ENCODE data around the gene ABL2. TPM values are rescaled to one million over a fixed set of nuclear protein-coding genes. Genes with fewer than 3 reads are reported as not detected.

The ABL2 gene
- total and polyA plus RNA-seq, 8 donors = 10.5 to 33.4 (median 11.6) TPM

DNA sequence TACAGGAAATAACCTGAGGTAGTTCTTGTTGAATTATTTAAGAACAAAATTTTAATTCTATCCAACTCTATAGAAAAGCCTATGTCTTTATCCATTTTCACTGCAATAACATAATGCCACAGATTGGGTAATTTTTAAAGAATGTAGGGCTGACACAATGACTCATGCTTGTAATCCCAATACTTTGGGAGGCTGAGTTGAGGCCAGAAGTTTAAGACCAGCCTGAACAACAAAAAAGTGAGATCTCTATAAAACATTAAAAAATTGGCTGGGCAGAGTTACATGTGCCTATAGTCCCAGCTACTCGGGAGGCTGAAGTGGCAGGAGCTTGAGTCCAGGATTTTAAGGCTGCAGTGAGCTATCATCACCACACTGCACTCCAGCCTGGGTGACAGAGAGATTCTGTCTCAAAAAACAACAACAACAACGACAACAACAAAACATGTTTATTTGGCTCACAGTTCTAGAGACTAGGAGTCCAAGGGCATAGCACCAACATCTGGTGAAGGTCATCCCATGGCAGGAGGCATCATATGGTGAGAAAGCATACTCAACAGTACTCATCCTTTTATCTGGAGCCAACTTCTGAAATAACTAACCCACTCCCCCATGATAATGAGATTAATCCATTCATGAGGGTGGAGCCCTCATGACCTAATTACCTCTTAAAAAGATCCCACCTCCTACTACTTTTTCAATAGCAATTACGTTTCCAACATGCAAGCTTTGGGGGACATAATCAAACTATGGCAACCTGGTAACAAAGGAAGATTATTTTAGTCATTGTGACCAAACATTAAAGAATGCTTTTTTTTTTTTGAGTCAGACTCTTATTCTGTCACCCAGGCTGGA, 59.6 kb downstream of the ABL2 start:
- Histone ChIP-seq H3K36me3 (no peaks in the 10 kb centered on the region), H3K27me3 (no peaks in the 10 kb centered on the region), H3K9me3 (no peaks in the 10 kb centered on the region), H3K4me1 (peaks cover 0 to 20% of the 10 kb centered on the region in 2 donors), H3K27ac (no peak overlapping the region), H3K4me3 (no peak overlapping the region)
- TF ChIP-seq, protein P1, sequence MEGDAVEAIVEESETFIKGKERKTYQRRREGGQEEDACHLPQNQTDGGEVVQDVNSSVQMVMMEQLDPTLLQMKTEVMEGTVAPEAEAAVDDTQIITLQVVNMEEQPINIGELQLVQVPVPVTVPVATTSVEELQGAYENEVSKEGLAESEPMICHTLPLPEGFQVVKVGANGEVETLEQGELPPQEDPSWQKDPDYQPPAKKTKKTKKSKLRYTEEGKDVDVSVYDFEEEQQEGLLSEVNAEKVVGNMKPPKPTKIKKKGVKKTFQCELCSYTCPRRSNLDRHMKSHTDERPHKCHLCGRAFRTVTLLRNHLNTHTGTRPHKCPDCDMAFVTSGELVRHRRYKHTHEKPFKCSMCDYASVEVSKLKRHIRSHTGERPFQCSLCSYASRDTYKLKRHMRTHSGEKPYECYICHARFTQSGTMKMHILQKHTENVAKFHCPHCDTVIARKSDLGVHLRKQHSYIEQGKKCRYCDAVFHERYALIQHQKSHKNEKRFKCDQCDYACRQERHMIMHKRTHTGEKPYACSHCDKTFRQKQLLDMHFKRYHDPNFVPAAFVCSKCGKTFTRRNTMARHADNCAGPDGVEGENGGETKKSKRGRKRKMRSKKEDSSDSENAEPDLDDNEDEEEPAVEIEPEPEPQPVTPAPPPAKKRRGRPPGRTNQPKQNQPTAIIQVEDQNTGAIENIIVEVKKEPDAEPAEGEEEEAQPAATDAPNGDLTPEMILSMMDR (IDR thresholded peaks at IDR 0.05) = no peak
- ATAC-seq (peak; percentile 53), DNase-seq (no peak)
- intact Hi-C loops (cut with DNase I) = no loop called here

DNA sequence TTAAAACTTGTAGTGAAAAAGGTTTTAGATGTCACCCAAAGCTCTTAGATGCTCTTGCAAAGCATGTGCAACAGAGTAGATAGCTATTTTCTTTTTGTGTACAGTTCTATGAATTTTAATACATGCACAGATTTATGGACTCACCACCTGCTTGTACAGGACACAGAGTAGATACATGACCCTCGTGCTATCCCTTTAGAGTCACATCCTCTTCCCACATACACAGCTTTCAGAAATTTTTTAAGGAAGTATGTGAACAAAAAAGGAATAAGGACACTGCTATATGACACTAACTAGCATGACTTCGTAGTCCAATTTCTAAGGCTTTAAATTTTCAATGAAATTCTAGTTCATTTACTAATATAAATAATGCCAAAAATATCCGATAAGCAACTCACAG, 60.9 kb downstream of the ABL2 start:
- Histone ChIP-seq H3K4me1 (peaks cover 0 to 14% of the 10 kb centered on the region in 2 donors), H3K36me3 (no peaks in the 10 kb centered on the region), H3K27ac (no peak overlapping the region), H3K27me3 (no peaks in the 10 kb centered on the region), H3K4me3 (no peak overlapping the region), H3K9me3 (no peaks in the 10 kb centered on the region)
- TF ChIP-seq, protein P1 (IDR thresholded peaks at IDR 0.05) = no peak
- intact Hi-C loops (cut with DNase I) = no loop called here
- DNase-seq = no peak
- peak; percentile 49 for ATAC-seq

DNA sequence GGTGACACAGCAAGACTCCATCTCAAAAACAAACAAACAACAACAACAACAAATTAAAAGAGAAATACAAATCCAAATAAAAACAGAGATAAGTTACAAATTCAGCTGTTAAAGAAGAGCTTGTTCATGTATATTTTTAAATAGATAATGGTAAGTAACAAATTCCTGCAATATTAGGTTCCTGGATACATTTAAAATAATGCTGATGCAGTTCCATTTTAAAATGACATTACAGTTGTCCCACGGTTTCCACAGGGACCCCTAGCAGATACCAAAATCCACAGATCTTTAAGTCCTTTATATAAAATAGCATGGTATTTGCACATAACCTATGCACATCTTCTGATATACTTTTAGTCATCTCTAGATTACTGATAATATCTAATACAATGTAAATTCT, 61.5 kb downstream of the ABL2 start:
- intact Hi-C loops (cut with DNase I) = no loop called here
- ATAC-seq (no peak), DNase-seq (no peak)
- peaks cover 0 to 14% of the 10 kb centered on the region in 2 donors for H3K4me1 ChIP-seq
- TF ChIP-seq, protein P1 (IDR thresholded peaks at IDR 0.05) = no peak
- H3K9me3 ChIP-seq = no peaks in the 10 kb centered on the region
- H3K4me3 ChIP-seq = no peak overlapping the region
- no peaks in the 10 kb centered on the region for H3K36me3 ChIP-seq
- H3K27me3 ChIP-seq = no peaks in the 10 kb centered on the region
- H3K27ac ChIP-seq = no peak overlapping the region

GRCh38 chr1:179167418-179167777, 62.1 kb downstream of the ABL2 start:
- ATAC-seq (no peak), DNase-seq (no peak)
- peaks cover 0 to 14% of the 10 kb centered on the region in 2 donors for H3K4me1 ChIP-seq
- no peak overlapping the region for H3K4me3 ChIP-seq
- no peaks in the 10 kb centered on the region for H3K27me3 ChIP-seq
- no peaks in the 10 kb centered on the region for H3K36me3 ChIP-seq
- H3K9me3 ChIP-seq = no peaks in the 10 kb centered on the region
- TF ChIP-seq, protein P1 (IDR thresholded peaks at IDR 0.05) = no peak
- no peak overlapping the region for H3K27ac ChIP-seq
- intact Hi-C loops (cut with DNase I) = no loop called here

GRCh38 chr1:179166663-179167417, 62.6 kb downstream of the ABL2 start:
- H3K27ac ChIP-seq = no peak overlapping the region
- peaks cover 0 to 14% of the 10 kb centered on the region in 2 donors for H3K4me1 ChIP-seq
- no peak overlapping the region for H3K4me3 ChIP-seq
- DNase-seq (no peak), ATAC-seq (no peak)
- TF ChIP-seq, protein P1 (IDR thresholded peaks at IDR 0.05) = no peak
- intact Hi-C loops (cut with DNase I) = no loop called here
- no peaks in the 10 kb centered on the region for H3K27me3 ChIP-seq
- no peaks in the 10 kb centered on the region for H3K9me3 ChIP-seq
- H3K36me3 ChIP-seq = no peaks in the 10 kb centered on the region

Data from left lung (tissue), 10 donors.